ENCODE measurements around the gene ENKUR.

- no peak for TF ChIP-seq CTCF (IDR thresholded peaks at IDR 0.05)
- TF ChIP-seq POLR2A (IDR thresholded peaks at IDR 0.05): no peak
Measured at GRCh38 chr10:24983946-24984345, 32.0 kb downstream of the ENKUR start.

Data from thyroid gland (tissue), 4 donors.